ENCODE results near the gene OGFOD3.

The OGFOD3 gene

DNA sequence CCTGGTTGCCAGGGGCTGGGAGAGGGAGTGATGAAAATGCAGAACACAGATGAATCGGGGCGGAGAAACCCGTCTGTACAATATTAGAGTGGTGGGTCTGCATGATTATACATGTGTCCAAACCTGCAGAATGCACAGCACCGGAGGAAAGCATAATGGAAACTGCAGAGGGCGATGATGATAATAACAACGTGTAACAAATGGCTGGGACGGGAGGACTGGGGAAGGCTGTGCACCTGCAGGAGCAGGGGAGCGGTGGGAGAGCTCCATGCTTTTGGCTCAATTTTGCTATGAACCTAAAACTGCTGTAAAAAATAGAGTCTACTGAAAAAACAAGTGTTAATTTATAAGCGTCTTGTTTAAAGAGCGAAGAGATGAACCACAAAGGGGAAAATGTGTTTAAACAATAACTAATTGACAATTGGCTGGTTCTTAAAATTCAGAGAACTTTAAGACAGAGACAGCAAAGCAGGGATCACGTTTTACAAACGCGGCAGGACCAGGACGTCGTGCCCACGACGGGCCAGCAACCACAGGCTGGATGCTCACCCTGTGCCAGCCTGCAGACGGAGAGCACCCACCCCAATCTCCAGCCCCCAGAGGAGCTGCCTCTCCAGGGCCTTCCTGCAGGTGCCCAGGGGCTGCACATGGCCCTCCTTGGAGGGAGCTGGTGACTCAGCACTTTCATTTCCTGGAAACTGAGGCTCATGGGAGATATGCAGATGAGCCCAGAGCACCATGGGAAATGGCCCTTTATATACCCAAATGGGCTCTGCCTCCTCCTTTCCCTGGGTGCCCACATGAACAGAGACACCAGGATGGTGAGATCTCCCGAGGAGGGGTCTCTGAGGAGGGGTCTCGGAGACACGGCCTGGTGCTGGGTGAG, 59.7 kb downstream of the OGFOD3 start, which contains the start of gene TEX19:
Gene TEX19, plus strand, starts transcription at position 783 of the 886 bp plus-strand sequence. CDS start 2,904 bp downstream, outside the sequence.
- TF ChIP-seq, protein P1, sequence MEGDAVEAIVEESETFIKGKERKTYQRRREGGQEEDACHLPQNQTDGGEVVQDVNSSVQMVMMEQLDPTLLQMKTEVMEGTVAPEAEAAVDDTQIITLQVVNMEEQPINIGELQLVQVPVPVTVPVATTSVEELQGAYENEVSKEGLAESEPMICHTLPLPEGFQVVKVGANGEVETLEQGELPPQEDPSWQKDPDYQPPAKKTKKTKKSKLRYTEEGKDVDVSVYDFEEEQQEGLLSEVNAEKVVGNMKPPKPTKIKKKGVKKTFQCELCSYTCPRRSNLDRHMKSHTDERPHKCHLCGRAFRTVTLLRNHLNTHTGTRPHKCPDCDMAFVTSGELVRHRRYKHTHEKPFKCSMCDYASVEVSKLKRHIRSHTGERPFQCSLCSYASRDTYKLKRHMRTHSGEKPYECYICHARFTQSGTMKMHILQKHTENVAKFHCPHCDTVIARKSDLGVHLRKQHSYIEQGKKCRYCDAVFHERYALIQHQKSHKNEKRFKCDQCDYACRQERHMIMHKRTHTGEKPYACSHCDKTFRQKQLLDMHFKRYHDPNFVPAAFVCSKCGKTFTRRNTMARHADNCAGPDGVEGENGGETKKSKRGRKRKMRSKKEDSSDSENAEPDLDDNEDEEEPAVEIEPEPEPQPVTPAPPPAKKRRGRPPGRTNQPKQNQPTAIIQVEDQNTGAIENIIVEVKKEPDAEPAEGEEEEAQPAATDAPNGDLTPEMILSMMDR (IDR thresholded peaks at IDR 0.05; ENCODE audit: low read length, missing control alignments), result no peak
- DNase-seq (ENCODE audit: low read depth), result no peak
- no peak within 1 kb of the TSS for H3K4me3 ChIP-seq (replicated peaks; ENCODE audit: low read depth, low read length)

DNA sequence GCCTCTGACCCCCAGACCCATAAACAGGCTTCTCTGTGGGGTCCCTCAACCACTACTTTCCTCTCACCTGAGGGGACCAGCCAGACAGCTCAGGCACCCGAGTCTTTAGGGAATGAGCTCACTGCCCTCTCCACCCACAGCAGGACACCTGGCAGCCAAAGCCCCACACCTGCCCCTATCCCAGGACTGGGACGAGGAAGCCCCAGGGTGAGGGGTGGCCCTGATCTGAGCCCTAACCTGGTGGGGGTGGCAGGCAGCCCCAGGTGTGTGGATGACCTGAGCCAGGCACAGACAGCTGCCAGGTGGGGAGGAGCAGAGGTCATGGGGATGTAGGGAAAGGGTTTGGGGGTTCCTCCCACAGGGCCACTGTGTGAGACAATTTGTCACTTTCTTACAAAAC, 61.0 kb downstream of the OGFOD3 start:
- no peak for DNase-seq (ENCODE audit: low read depth)
- TF ChIP-seq, protein P1 (IDR thresholded peaks at IDR 0.05; ENCODE audit: low read length, missing control alignments), result no peak
- H3K4me3 ChIP-seq (replicated peaks; ENCODE audit: low read depth, low read length), result no peak overlapping the region

DNA sequence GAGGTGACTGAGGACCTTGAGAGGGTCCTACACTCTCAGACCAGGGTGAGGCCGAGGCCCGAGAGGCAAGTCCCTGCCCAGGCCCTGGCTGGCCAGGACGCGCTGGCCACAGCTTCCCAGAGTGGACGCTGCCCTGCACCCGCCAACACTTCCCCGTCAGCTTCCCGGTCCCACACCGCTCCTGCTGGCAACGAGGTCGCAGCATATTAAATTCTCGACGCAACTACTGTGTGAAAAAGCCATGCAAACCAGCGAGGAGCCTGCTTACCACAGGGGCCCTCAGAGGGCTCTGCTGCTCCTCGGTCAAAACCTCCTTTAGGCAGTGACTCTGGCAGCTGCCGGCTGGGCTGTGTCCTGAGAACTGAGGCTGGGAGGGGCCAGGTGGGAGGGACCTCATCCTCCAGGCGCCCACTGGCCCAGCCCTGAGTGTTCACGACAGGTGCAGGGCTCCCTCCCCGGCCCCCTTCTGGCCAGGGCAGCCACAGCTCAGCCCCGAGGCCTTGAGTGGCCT, 61.5 kb downstream of the OGFOD3 start:
- H3K4me3 ChIP-seq (replicated peaks; ENCODE audit: low read depth, low read length), result no peak overlapping the region
- TF ChIP-seq, protein P1 (IDR thresholded peaks at IDR 0.05; ENCODE audit: low read length, missing control alignments), result no peak
- DNase-seq (ENCODE audit: low read depth), result no peak

DNA sequence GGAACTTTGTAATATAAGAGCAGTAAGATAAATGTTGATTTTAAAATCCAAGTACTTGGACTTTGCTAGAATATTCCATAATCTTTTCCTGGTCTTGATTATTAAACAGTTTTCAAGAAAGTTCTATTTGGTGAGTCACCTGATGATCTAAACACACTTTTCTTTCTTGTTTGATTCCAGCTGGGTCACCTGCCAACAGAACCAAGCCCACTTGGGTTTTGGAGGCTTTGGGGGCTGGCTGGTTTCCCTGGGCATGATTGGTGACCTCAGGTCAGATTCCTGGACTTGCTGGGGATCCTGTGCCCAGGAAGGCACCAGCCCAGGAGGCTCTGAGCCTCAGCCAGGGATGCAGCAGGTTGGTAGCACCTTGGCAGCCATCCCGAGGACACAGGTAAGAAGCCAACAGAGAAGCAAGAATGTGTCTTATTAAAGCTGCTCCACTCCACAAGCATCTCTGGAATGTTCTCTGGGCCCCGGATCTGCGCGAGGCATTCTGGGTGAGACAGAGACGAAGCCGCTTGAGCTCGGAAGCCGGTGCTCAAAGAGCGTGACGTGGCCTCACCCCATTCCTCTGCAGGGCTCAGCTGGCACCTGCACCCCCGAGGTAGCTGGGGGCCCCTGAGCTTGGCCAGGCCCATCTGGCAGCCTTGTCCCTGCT, 62.5 kb downstream of the OGFOD3 start:
- DNase-seq (ENCODE audit: low read depth), result peak; percentile 20
- TF ChIP-seq, protein P1 (IDR thresholded peaks at IDR 0.05; ENCODE audit: low read length, missing control alignments), result no peak

DNA sequence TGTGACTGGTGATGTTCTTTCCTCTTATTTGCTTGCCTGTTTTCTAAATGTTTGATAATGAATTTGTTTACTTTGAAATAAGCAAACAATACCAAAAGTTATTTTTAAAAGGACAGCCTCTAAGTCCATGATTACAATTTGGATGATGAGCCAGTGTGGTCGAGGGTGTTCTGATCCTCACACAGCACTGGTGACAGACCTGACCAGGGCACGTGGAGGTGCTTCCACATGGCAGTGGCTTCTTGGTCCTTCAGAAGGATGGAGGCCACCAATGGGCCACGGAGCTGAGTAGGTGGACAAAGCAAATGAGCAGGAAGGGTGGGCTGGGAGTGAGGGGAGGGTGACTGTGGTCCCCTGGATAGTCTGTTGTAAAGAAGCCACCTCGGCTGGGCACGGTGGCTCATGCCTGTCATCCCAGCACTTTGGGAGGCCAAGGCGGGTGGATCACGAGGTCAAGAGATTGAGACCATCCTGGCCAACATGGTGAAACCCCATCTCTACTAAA, 63.5 kb downstream of the OGFOD3 start:
- DNase-seq (ENCODE audit: low read depth), result no peak
- H3K4me3 ChIP-seq (replicated peaks; ENCODE audit: low read depth, low read length), result no peak overlapping the region
- TF ChIP-seq, protein P1 (IDR thresholded peaks at IDR 0.05; ENCODE audit: low read length, missing control alignments), result no peak

More for the DNA sequence above, 62.5 kb downstream of the OGFOD3 start:
- H3K4me3 ChIP-seq (replicated peaks; ENCODE audit: low read depth, low read length), result no peak overlapping the region

DNA sequence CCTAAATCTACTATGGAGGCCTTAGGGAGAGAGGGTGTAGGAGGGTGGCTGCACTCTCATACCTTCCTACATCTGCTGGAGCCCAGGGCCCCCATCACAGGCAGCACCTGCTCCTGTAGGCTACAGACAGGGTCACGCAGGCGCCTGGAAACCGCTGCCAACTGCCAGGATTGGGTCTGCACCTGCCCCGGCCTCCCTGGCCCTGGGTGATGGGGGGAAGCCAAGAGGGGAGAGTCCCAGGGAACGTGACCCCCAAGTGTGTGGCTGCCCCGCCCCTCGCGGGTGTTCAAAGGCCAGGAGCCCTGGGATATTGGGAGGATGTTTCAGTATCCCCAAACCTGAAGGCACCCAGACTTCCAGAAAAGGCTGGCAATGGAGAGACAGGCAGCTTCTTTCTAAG, 64.9 kb downstream of the OGFOD3 start:
- DNase-seq (ENCODE audit: low read depth), result no peak
- TF ChIP-seq, protein P1 (IDR thresholded peaks at IDR 0.05; ENCODE audit: low read length, missing control alignments), result no peak
- H3K4me3 ChIP-seq (replicated peaks; ENCODE audit: low read depth, low read length), result no peak overlapping the region
